Measurements from ENCODE around the gene RBPMS2. TPM values are rescaled to one million over a fixed set of nuclear protein-coding genes. Genes with fewer than 3 reads are reported as not detected.

The RBPMS2 gene
- polyA plus RNA-seq, 1 donor (not counting 4 experiments of a cell fraction or from before 2014, with no cell fraction given) = not detected

GRCh38 chr15:64739156-64739555 lies 36.2 kb downstream of the RBPMS2 start:
- Histone ChIP-seq H3K9me1 (ENCODE audit: control insufficient read depth, extremely low read depth, insufficient read depth, low read length) (no peaks in the 10 kb centered on the region), H3K4me1 (ENCODE audit: control insufficient read depth, extremely low read depth, insufficient read depth, low read length) (no peaks in the 10 kb centered on the region), H3K9me3 (ENCODE audit: control insufficient read depth, low read depth, low read length) (no peaks in the 10 kb centered on the region), H3K4me2 (ENCODE audit: control insufficient read depth, extremely low read depth, insufficient read depth, low read depth, low read length) (no peak overlapping the region), H3K27me3 (ENCODE audit: control insufficient read depth, extremely low read depth, insufficient read depth, low read length) (peaks cover 4% of the 10 kb centered on the region), H3K9ac (ENCODE audit: control insufficient read depth, extremely low read depth, insufficient read depth, low read length) (no peak overlapping the region), H3K36me3 (ENCODE audit: control insufficient read depth in 2 of 2, extremely low read depth in 1 of 2, insufficient read depth in 2 of 2, low read length in 2 of 2) (no peaks in the 10 kb centered on the region), H2AFZ (ENCODE audit: control insufficient read depth, low read length) (no peak overlapping the region), H3K27ac (ENCODE audit: control insufficient read depth, insufficient read depth, low read length) (no peak overlapping the region), H3K4me3 (ENCODE audit: control insufficient read depth in 2 of 3, extremely low read depth in 1 of 3, insufficient read depth in 2 of 3, low read depth in 1 of 3, low read length in 3 of 3) (no peak overlapping the region), H4K20me1 (ENCODE audit: control insufficient read depth, extremely low read depth, insufficient read depth, low read length) (no peaks in the 10 kb centered on the region), H3K79me2 (ENCODE audit: control insufficient read depth, insufficient read depth, low read length) (no peaks in the 10 kb centered on the region)
- no peak for TF ChIP-seq EZH2 (IDR thresholded peaks at IDR 0.05; ENCODE audit: low read length)
- TF ChIP-seq CTCF (optimal IDR thresholded peaks at IDR 0.05 in 1 of 3, IDR thresholded peaks at IDR 0.05 in 1 of 3, conservative IDR thresholded peaks at IDR 0.05 in 1 of 3; ENCODE audit: extremely low read depth in 1 of 3, insufficient read depth in 2 of 3, low read length in 3 of 3) = no peak
- DNase-seq (ENCODE audit: low read depth, low spot score) (no peak), FAIRE-seq (no peak)
- dilution Hi-C loops (cut with MboI; ENCODE audit: extremely low pct_ligation_motif_present, low sequenced_read_pairs) = no loop called here

DNA sequence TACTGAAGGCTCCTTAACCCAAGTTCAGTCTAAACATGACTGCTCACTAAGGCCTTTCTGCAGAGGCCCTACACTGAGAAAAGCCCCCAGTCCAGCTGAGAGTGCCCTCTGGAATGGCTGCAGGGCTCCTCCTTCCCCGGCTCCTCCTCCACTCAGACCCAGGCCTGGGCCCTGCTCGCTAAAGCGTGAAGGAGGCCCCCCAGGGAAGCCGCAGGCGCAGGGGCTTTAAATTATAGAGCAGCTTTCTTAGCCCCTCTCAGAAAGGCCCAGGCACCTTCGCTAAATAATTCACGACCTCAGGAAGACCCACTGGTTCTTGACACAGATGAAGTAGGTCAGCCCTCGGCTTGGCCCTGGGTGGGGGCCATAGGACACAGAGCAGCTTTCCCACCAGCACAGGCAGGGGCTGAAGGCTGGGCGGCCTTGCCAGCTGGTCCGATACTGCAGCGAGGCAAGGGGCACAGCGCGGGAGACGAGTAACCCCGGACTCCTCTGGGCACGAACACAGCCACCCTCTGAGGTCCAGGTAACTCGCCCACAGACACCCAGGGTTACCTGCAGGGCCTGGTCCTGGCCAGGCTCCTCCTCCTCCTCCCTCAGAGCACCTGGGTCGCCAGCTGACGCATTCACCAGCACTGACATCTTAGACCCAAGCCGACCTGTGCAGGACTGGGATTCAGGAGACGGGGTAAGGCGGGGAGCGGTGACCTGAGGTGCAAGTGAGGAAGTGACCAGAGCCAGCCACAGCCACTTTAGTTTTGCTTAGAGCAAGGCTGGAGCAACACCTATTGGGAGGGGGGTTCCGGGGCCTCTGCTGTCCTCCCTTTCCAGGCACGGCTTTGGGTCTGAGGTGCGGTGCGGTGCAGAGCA lies 36.9 kb downstream of the RBPMS2 start:
- no peak overlapping the region for H3K4me2 ChIP-seq (ENCODE audit: control insufficient read depth, extremely low read depth, insufficient read depth, low read depth, low read length)
- H4K20me1 ChIP-seq (ENCODE audit: control insufficient read depth, extremely low read depth, insufficient read depth, low read length) = no peaks in the 10 kb centered on the region
- dilution Hi-C loops (cut with MboI; ENCODE audit: extremely low pct_ligation_motif_present, low sequenced_read_pairs) = no loop called here
- no peak overlapping the region for H3K4me3 ChIP-seq (ENCODE audit: control insufficient read depth in 2 of 3, extremely low read depth in 1 of 3, insufficient read depth in 2 of 3, low read depth in 1 of 3, low read length in 3 of 3)
- H3K9me3 ChIP-seq (ENCODE audit: control insufficient read depth, low read depth, low read length) = no peaks in the 10 kb centered on the region
- DNase-seq (ENCODE audit: low read depth, low spot score) (no peak), FAIRE-seq (no peak)
- H3K9ac ChIP-seq (ENCODE audit: control insufficient read depth, extremely low read depth, insufficient read depth, low read length) = no peak overlapping the region
- no peak overlapping the region for H3K27ac ChIP-seq (ENCODE audit: control insufficient read depth, insufficient read depth, low read length)
- peaks cover 4% of the 10 kb centered on the region for H3K27me3 ChIP-seq (ENCODE audit: control insufficient read depth, extremely low read depth, insufficient read depth, low read length)
- H3K36me3 ChIP-seq (ENCODE audit: control insufficient read depth in 2 of 2, extremely low read depth in 1 of 2, insufficient read depth in 2 of 2, low read length in 2 of 2) = no peaks in the 10 kb centered on the region
- H3K9me1 ChIP-seq (ENCODE audit: control insufficient read depth, extremely low read depth, insufficient read depth, low read length) = no peaks in the 10 kb centered on the region
- H3K4me1 ChIP-seq (ENCODE audit: control insufficient read depth, extremely low read depth, insufficient read depth, low read length) = no peaks in the 10 kb centered on the region
- no peak overlapping the region for H2AFZ ChIP-seq (ENCODE audit: control insufficient read depth, low read length)
- TF ChIP-seq EZH2 (IDR thresholded peaks at IDR 0.05; ENCODE audit: low read length) = no peak
- TF ChIP-seq CTCF (optimal IDR thresholded peaks at IDR 0.05 in 1 of 3, IDR thresholded peaks at IDR 0.05 in 1 of 3, conservative IDR thresholded peaks at IDR 0.05 in 1 of 3; ENCODE audit: extremely low read depth in 1 of 3, insufficient read depth in 2 of 3, low read length in 3 of 3) = no peak
- no peaks in the 10 kb centered on the region for H3K79me2 ChIP-seq (ENCODE audit: control insufficient read depth, insufficient read depth, low read length)

Measured in keratinocyte (primary cell).